OCI-LY7 (cell line): ENCODE measurements around the gene ULBP1.

Experiments
- CTCF ChIP-seq: fragments of 200-600 bp; sonication (generic); conservative IDR thresholded peaks from 2 replicates; pipeline ENCODE4 v1.5.1; 2014; ENCODE audit warnings: mild to moderate bottlenecking, antibody characterized with exemption, low read length, moderate library complexity, mixed read lengths
- EZH2phosphoT487 ChIP-seq: fragments of 200-600 bp; sonication (generic); IDR thresholded peaks from 2 replicates; pipeline ENCODE4 v1.6.1; 2018; ENCODE audit warnings: low read depth, borderline replicate concordance, mild to moderate bottlenecking, mixed run types, antibody characterized with exemption, low read length, moderate library complexity, mixed read lengths

GRCh38 chr6:149995235-149995750 lies 31.6 kb downstream of the ULBP1 start:
- no peak for TF ChIP-seq CTCF
- TF ChIP-seq EZH2phosphoT487 = no peak
